Measurements from ENCODE around the gene CBX6. TPM values are rescaled to one million over a fixed set of nuclear protein-coding genes. Genes with fewer than 3 reads are reported as not detected.

Gene CBX6
- total RNA-seq, 1 donor, result 66.5 TPM

- no peak for DNase-seq (ENCODE audit: low read depth)
- TF ChIP-seq, protein P1, sequence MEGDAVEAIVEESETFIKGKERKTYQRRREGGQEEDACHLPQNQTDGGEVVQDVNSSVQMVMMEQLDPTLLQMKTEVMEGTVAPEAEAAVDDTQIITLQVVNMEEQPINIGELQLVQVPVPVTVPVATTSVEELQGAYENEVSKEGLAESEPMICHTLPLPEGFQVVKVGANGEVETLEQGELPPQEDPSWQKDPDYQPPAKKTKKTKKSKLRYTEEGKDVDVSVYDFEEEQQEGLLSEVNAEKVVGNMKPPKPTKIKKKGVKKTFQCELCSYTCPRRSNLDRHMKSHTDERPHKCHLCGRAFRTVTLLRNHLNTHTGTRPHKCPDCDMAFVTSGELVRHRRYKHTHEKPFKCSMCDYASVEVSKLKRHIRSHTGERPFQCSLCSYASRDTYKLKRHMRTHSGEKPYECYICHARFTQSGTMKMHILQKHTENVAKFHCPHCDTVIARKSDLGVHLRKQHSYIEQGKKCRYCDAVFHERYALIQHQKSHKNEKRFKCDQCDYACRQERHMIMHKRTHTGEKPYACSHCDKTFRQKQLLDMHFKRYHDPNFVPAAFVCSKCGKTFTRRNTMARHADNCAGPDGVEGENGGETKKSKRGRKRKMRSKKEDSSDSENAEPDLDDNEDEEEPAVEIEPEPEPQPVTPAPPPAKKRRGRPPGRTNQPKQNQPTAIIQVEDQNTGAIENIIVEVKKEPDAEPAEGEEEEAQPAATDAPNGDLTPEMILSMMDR (IDR thresholded peaks at IDR 0.05; ENCODE audit: insufficient read depth, low read depth, low read length), result no peak
- H3K4me3 ChIP-seq (ENCODE audit: low read depth, low read length), result no peak overlapping the region
These were observed 43.3 kb downstream of the CBX6 start for GRCh38 chr22:38828616-38829205.

GRCh38 chr22:38828191-38828590 is 43.8 kb downstream of the CBX6 start:
- DNase-seq (ENCODE audit: low read depth), result no peak
- no peak overlapping the region for H3K4me3 ChIP-seq (ENCODE audit: low read depth, low read length)
- TF ChIP-seq, protein P1 (IDR thresholded peaks at IDR 0.05; ENCODE audit: insufficient read depth, low read depth, low read length), result no peak

DNA sequence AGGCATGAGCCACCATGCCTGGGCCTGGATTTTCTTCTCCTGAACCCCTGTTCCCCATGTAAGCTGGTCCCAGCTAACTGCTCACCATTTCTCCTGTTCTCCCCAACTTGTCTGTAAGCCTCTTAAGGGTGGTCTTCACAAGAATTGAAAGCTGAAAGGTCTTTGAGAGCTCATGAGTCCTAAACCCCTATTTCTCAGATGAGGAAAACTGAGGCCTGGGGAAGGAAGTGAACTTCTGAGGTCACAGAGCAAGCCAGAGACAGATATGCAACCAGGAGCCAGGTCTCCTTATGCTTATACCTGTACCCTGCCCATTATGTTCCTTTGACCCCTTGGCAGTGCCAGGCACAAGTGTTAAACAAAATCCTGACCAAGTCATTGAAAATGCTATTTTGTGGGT is 44.5 kb downstream of the CBX6 start:
- TF ChIP-seq, protein P1 (IDR thresholded peaks at IDR 0.05; ENCODE audit: insufficient read depth, low read depth, low read length), result no peak
- no peak for DNase-seq (ENCODE audit: low read depth)
- H3K4me3 ChIP-seq (ENCODE audit: low read depth, low read length), result no peak overlapping the region

DNA sequence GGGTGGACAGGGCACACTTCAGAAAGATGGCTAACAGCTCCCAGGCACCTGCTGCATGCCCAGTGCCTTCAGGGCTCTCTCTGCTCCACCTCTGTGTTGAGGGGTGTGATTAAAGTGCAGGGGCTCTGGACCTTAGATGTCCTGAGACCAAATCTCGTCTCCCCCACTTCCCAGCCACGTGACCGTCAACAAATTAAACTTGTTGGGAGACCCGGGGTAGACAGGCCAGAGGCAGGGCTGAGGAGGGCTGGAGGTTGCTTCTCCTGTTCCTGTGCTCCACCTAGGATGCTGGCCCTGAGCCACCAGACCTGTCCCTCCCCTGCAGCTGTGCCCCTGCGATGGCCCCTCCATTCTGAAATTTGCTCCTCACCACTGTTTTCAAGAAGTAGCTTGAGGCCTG is 45.2 kb downstream of the CBX6 start:
- TF ChIP-seq, protein P1 (IDR thresholded peaks at IDR 0.05; ENCODE audit: insufficient read depth, low read depth, low read length), result no peak
- H3K4me3 ChIP-seq (ENCODE audit: low read depth, low read length), result no peak overlapping the region
- DNase-seq (ENCODE audit: low read depth), result no peak

- H3K4me3 ChIP-seq (ENCODE audit: low read depth, low read length), result no peak overlapping the region
- DNase-seq (ENCODE audit: low read depth), result no peak
- TF ChIP-seq, protein P1 (IDR thresholded peaks at IDR 0.05; ENCODE audit: insufficient read depth, low read depth, low read length), result no peak
These were observed 45.6 kb downstream of the CBX6 start for GRCh38 chr22:38826386-38826785.

GRCh38 chr22:38824585-38824984 is 47.4 kb downstream of the CBX6 start:
- TF ChIP-seq, protein P1 (IDR thresholded peaks at IDR 0.05; ENCODE audit: insufficient read depth, low read depth, low read length), result peak; percentile 67
- peak; percentile 78 for DNase-seq (ENCODE audit: low read depth)
- no peak overlapping the region for H3K4me3 ChIP-seq (ENCODE audit: low read depth, low read length)

- no peak overlapping the region for H3K4me3 ChIP-seq (ENCODE audit: low read depth, low read length)
- TF ChIP-seq, protein P1 (IDR thresholded peaks at IDR 0.05; ENCODE audit: insufficient read depth, low read depth, low read length), result no peak
- no peak for DNase-seq (ENCODE audit: low read depth)
These were observed 48.4 kb downstream of the CBX6 start for GRCh38 chr22:38823637-38824036.

Measured in fibroblast of villous mesenchyme (primary cell).